WTC11 (cell line): Measurements from ENCODE around the gene TRAF2. TPM values are rescaled to one million over a fixed set of nuclear protein-coding genes. Genes with fewer than 3 reads are reported as not detected.
A peak's percentile ranks its signal among the peaks of the same experiment; 100 is the strongest.

ENCODE experiments used
- ATAC-seq: fragments of 200-7000 bp; cut with Tn5 transposase; 2 replicates; pipeline ENCODE4 v1.10.0; 2021; ENCODE audit warnings: mild to moderate bottlenecking, moderate library complexity
- CTCF ChIA-PET: fragments of 300-600 bp; sonication (Branson Sonifier 250); formaldehyde crosslinking; loops from one replicate; lab custom pipeline; 2021; ENCODE audit warnings: antibody characterized with exemption; lab: Charles Lee
- POLR2A ChIA-PET: fragments of 350-600 bp; sonication (Branson Sonifier 250); formaldehyde crosslinking; loops from one replicate; lab custom pipeline; 2021; ENCODE audit warnings: antibody characterized with exemption; lab: Charles Lee
- DNase-seq: peaks from one replicate; pipeline ENCODE4 v3.0.0; 2021; ENCODE audit warnings: low spot score
- H3K27ac Mint-ChIP-seq: 2 replicates; pipeline ENCODE4 v1.8.0; 2021; ENCODE audit warnings: mixed read lengths
- H3K27me3 Mint-ChIP-seq: 2 replicates; pipeline ENCODE4 v1.8.0; 2021; ENCODE audit warnings: low read depth, mild to moderate bottlenecking, moderate library complexity, mixed read lengths
- H3K36me3 Mint-ChIP-seq: 2 replicates; pipeline ENCODE4 v1.8.0; 2021; ENCODE audit warnings: mixed read lengths
- H3K4me1 Mint-ChIP-seq: 2 replicates; pipeline ENCODE4 v1.8.0; 2022; ENCODE audit warnings: mixed read lengths
- H3K4me3 Mint-ChIP-seq: 2 replicates; pipeline ENCODE4 v1.8.0; 2021; ENCODE audit warnings: mild to moderate bottlenecking, moderate library complexity, mixed read lengths
- H3K9me3 Mint-ChIP-seq: 2 replicates; pipeline ENCODE4 v1.8.0; 2021; ENCODE audit warnings: mixed read lengths
- AFF4 ChIP-seq: sonication (generic); formaldehyde crosslinking; IDR thresholded peaks from 2 replicates; pipeline ENCODE4 v1.8.1; 2023; ENCODE audit warnings: mild to moderate bottlenecking, missing genetic modification reagents, borderline replicate concordance
- CTCF ChIP-seq: fragments of 200-600 bp; IDR thresholded peaks from 2 replicates; pipeline ENCODE4 v1.8.0; 2022; ENCODE audit warnings: antibody characterized with exemption
- ELF4 ChIP-seq: sonication (generic); formaldehyde crosslinking; IDR thresholded peaks from 2 replicates; pipeline ENCODE4 v1.8.1; 2022; ENCODE audit warnings: low read depth, mild to moderate bottlenecking, moderate library complexity, missing genetic modification reagents
- ERG ChIP-seq: fragments of 250-450 bp; sonication (Bioruptor Pico); IDR thresholded peaks from 2 replicates; pipeline ENCODE4 v1.8.0; 2021; ENCODE audit warnings: mild to moderate bottlenecking
- ESRRA ChIP-seq: sonication (generic); formaldehyde crosslinking; IDR thresholded peaks from 2 replicates; pipeline ENCODE4 v1.8.1; 2022; ENCODE audit warnings: mild to moderate bottlenecking, missing genetic modification reagents, borderline replicate concordance
- FOXJ3 ChIP-seq: sonication (generic); formaldehyde crosslinking; IDR thresholded peaks from 2 replicates; pipeline ENCODE4 v1.9.0; 2021; ENCODE audit warnings: missing genetic modification reagents, mild to moderate bottlenecking, borderline replicate concordance
- FOXP1 ChIP-seq: sonication (generic); formaldehyde crosslinking; IDR thresholded peaks from 2 replicates; pipeline ENCODE4 v1.8.0; 2022; ENCODE audit warnings: missing genetic modification reagents, mild to moderate bottlenecking, moderate library complexity, borderline replicate concordance
- GRHL2 ChIP-seq: fragments of 250-450 bp; sonication (Bioruptor Pico); IDR thresholded peaks from 2 replicates; pipeline ENCODE4 v1.8.0; 2022; ENCODE audit warnings: mild to moderate bottlenecking, moderate library complexity; ENCODE audit not compliant: insufficient replicate concordance, severe bottlenecking
- IRF2 ChIP-seq: sonication (generic); formaldehyde crosslinking; IDR thresholded peaks from 2 replicates; pipeline ENCODE4 v1.8.0; 2022; ENCODE audit warnings: low read depth, missing genetic modification reagents, borderline replicate concordance
- NFE2L1 ChIP-seq: sonication (generic); formaldehyde crosslinking; IDR thresholded peaks from 2 replicates; pipeline ENCODE4 v1.8.1; 2023; ENCODE audit warnings: missing genetic modification reagents
- NFYB ChIP-seq: sonication (generic); formaldehyde crosslinking; conservative IDR thresholded peaks from 2 replicates; pipeline ENCODE4 v1.8.0; 2022; ENCODE audit warnings: low read depth, missing genetic modification reagents
- PRDM15 ChIP-seq: sonication (generic); formaldehyde crosslinking; IDR thresholded peaks from 2 replicates; pipeline ENCODE4 v1.8.0; 2022; ENCODE audit warnings: missing genetic modification reagents
- SMAD3 ChIP-seq: sonication (generic); formaldehyde crosslinking; IDR thresholded peaks from 2 replicates; pipeline ENCODE4 v1.8.0; 2022; ENCODE audit warnings: missing genetic modification reagents, mild to moderate bottlenecking, borderline replicate concordance
- SMAD4 ChIP-seq: sonication (generic); formaldehyde crosslinking; IDR thresholded peaks from 2 replicates; pipeline ENCODE4 v1.8.0; 2022; ENCODE audit warnings: mild to moderate bottlenecking, missing genetic modification reagents
- TEAD4 ChIP-seq: sonication (generic); formaldehyde crosslinking; IDR thresholded peaks from 2 replicates; pipeline ENCODE4 v1.8.0; 2022; ENCODE audit warnings: mild to moderate bottlenecking, missing genetic modification reagents
- USF1 ChIP-seq: sonication (generic); formaldehyde crosslinking; IDR thresholded peaks from 2 replicates; pipeline ENCODE4 v1.8.0; 2022; ENCODE audit warnings: mild to moderate bottlenecking, missing genetic modification reagents
- ZBTB21 ChIP-seq: sonication (generic); formaldehyde crosslinking; IDR thresholded peaks from 2 replicates; pipeline ENCODE4 v1.8.1; 2023; ENCODE audit warnings: mild to moderate bottlenecking, missing genetic modification reagents, borderline replicate concordance
- ZNF138 ChIP-seq: sonication (generic); formaldehyde crosslinking; conservative IDR thresholded peaks from 2 replicates; pipeline ENCODE4 v1.8.1; 2022; ENCODE audit warnings: mild to moderate bottlenecking, moderate library complexity, missing genetic modification reagents
- ZNF232 ChIP-seq: sonication (generic); formaldehyde crosslinking; IDR thresholded peaks from 2 replicates; pipeline ENCODE4 v1.8.0; 2022; ENCODE audit warnings: mild to moderate bottlenecking, missing genetic modification reagents
- total RNA-seq: library from RNA; stranded (reverse); gene quantifications from 3 replicates; pipeline ENCODE4 v1.2.3, GENCODE V29; 2021

Gene TRAF2
- total RNA-seq, 1 experiment from 2014 or later: 55.0 TPM

- TF ChIP-seq SMAD4 (CRISPR knock-in tag): no peak
Observed at GRCh38 chr9:136935651-136936050, 49.3 kb downstream of the TRAF2 start (continued).

GRCh38 chr9:136936645-136937170 lies 50.4 kb downstream of the TRAF2 start:
- ChIA-PET CTCF (interaction anchor here (1.0 to 1.3 kb wide), 4 partner anchors 8 to 110 kb away, joined by 3 to 4 read pairs (median 3); partner anchors contain the start of genes C8G and FBXW5), POLR2A (interaction anchor here (1.0 kb wide), 1 partner anchor 13 kb away, joined by 3 read pairs; no protein-coding TSS in a partner anchor)
- Mint-ChIP-seq H3K9me3 (peaks cover 3% of the 10 kb centered on the region; the same call in 1 of the 2 replicates), H3K36me3 (peaks cover 37% of the 10 kb centered on the region), H3K4me3 (no peak overlapping the region), H3K4me1 (peaks cover 9% of the 10 kb centered on the region), H3K27ac (peak overlapping the region; percentile 65), H3K27me3 (no peaks in the 10 kb centered on the region)
- TF ChIP-seq SMAD4 (CRISPR knock-in tag): no peak
- TF ChIP-seq FOXJ3: no peak
- TF ChIP-seq NFYB (CRISPR knock-in tag): no peak
- TF ChIP-seq TEAD4 (CRISPR knock-in tag): no peak
- TF ChIP-seq NFE2L1 (CRISPR knock-in tag): no peak
- TF ChIP-seq USF1: no peak
- TF ChIP-seq PRDM15 (CRISPR knock-in tag): no peak
- TF ChIP-seq ZNF138 (CRISPR knock-in tag): no peak
- ATAC-seq (no peak), DNase-seq (no peak)

- no peak overlapping the region for H3K4me3 Mint-ChIP-seq
- H3K27ac Mint-ChIP-seq: peak overlapping the region; percentile 77
- ChIA-PET POLR2A (interaction anchor here (1.0 kb wide), 1 partner anchor 13 kb away, joined by 3 read pairs; no protein-coding TSS in a partner anchor), CTCF (interaction anchor here (1.0 to 2.9 kb wide), 7 partner anchors 8 to 109 kb away, joined by 3 to 7 read pairs (median 4); partner anchors contain the start of genes C8G and FBXW5)
- peaks cover 9% of the 10 kb centered on the region for H3K4me1 Mint-ChIP-seq
- no peak for ATAC-seq
- H3K9me3 Mint-ChIP-seq: peaks cover 3% of the 10 kb centered on the region; the same call in 1 of the 2 replicates
- peaks cover 38% of the 10 kb centered on the region for H3K36me3 Mint-ChIP-seq
- no peaks in the 10 kb centered on the region for H3K27me3 Mint-ChIP-seq
- DNase-seq: no peak
- no peak for TF ChIP-seq GRHL2 (CRISPR knock-in tag)
- TF ChIP-seq ERG: no peak
- no peak for TF ChIP-seq CTCF
- no peak for TF ChIP-seq IRF2 (CRISPR knock-in tag)
- TF ChIP-seq NFE2L1 (CRISPR knock-in tag): no peak
- TF ChIP-seq ZBTB21 (CRISPR knock-in tag): no peak
- TF ChIP-seq ELF4: no peak
- no peak for TF ChIP-seq ZNF138 (CRISPR knock-in tag)
- no peak for TF ChIP-seq ZNF232 (CRISPR knock-in tag)
- TF ChIP-seq FOXP1: no peak
- TF ChIP-seq ESRRA: no peak
- TF ChIP-seq SMAD3: no peak
- TF ChIP-seq AFF4 (CRISPR knock-in tag): no peak
Observed at GRCh38 chr9:136937186-136938001, 51.1 kb downstream of the TRAF2 start.
